Lower leg skin (tissue), 3 donors: ENCODE measurements around the gene HMGA1.

Experiments
- CTCF ChIP-seq, 3 donors: fragments of 450-650 bp; IDR thresholded peaks; one replicate each; pipeline ENCODE4 v1.5.1; 2016; ENCODE audit warnings: antibody characterized with exemption in 3 of 3, mild to moderate bottlenecking in 3 of 3, moderate library complexity in 2 of 3
- POLR2A ChIP-seq, 2 donors: fragments of 450-650 bp; IDR thresholded peaks; one replicate each; pipeline ENCODE4 v1.6.1; 2016 to 2017; ENCODE audit warnings: antibody characterized with exemption in 2 of 2, mild to moderate bottlenecking in 1 of 2, moderate library complexity in 1 of 2

DNA sequence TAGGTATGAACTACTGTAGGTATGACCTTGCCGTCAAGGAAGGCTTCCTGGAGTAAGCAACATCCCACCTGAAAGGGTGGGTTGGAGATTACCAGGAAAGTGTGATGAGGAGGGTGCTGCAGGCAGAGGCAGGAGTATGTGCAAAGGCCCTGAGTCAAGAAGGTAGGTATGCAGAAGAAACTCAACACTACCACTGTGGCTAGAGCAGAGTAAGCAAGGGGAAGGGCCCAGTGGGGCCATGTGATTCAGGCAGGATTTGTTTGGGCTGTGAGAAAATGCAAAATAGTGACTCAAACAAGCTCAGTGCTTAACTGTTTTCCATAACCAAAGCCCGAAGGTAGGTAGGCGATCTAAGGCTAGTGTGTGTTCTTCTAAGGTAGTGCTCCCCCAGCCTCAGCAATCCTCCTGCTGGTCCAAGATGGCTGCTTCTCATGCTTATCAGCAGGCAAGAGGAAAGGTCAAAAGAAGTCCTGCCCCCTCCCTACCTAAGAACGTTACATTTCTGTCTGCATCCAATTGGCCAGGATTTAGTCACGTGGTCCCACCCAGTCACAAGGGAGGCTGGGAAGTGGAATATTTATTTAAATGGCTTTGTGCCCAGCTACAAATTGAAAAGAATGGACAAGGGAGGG lies 36.2 kb upstream of the HMGA1 start:
- TF ChIP-seq CTCF (IDR thresholded peaks at IDR 0.05) (no peak), POLR2A (IDR thresholded peaks at IDR 0.05) (no peak)
